IMR-90 (cell line): ENCODE data around the gene RIIAD1. TPM values are rescaled to one million over a fixed set of nuclear protein-coding genes. Genes with fewer than 3 reads are reported as not detected.

Source experiments
- ATAC-seq: fragments of 200-7000 bp; cut with Tn5 transposase; 2 replicates; pipeline ENCODE4 v1.9.1; 2020; ENCODE audit warnings: low read depth, mild to moderate bottlenecking, moderate library complexity
- BruUV-seq: library from RNA; stranded (reverse); fragments of 400-500 nt; replicated peaks from 2 replicates; lab custom pipeline; 2021; lab: Mats Ljungman, UMichigan
- CTCF ChIA-PET: fragments of 300-600 bp; formaldehyde crosslinking; extraction: SDS; loops from one replicate; lab custom pipeline; 2021; ENCODE audit warnings: antibody characterized with exemption; lab: Yijun Ruan, JAX
- POLR2A ChIA-PET: fragments of 300-600 bp; sonication (Branson Sonifier 250); formaldehyde crosslinking; loops from one replicate; lab custom pipeline; 2022; ENCODE audit warnings: antibody characterized with exemption; ENCODE audit not compliant: unreplicated experiment; lab: Charles Lee
- DNase-seq: peaks from one replicate; pipeline ENCODE4 v3.0.0; 2013
- H2AFZ ChIP-seq: replicated peaks from 2 replicates; pipeline ENCODE3; 2013; ENCODE audit warnings: low read length, mild to moderate bottlenecking; ENCODE audit not compliant: poor library complexity
- H2AK5ac ChIP-seq: 2 replicates; pipeline ENCODE4 v1.6.1; 2013; ENCODE audit warnings: low read depth, low read length, inconsistent platforms
- H2AK9ac ChIP-seq: replicated peaks from 2 replicates; pipeline ENCODE3; 2013; ENCODE audit warnings: mild to moderate bottlenecking, low read depth, low read length, moderate library complexity; ENCODE audit not compliant: poor library complexity
- H2BK120ac ChIP-seq: 2 replicates; pipeline ENCODE4 v1.6.1; 2013; ENCODE audit warnings: low read depth, low read length, inconsistent platforms
- H2BK15ac ChIP-seq: 3 replicates; pipeline ENCODE4 v1.6.1; 2013; ENCODE audit warnings: low read depth, low read length, inconsistent platforms
- H2BK20ac ChIP-seq: 2 replicates; pipeline ENCODE4 v1.6.1; 2013; ENCODE audit warnings: low read depth, mild to moderate bottlenecking, inconsistent platforms, low read length, moderate library complexity
- H2BK5ac ChIP-seq: 2 replicates; pipeline ENCODE4 v1.6.1; 2013; ENCODE audit warnings: mild to moderate bottlenecking, low read depth, low read length, inconsistent platforms; ENCODE audit not compliant: poor library complexity, severe bottlenecking
- H3K14ac ChIP-seq: replicated peaks from 2 replicates; pipeline ENCODE4 v1.6.1; 2013; ENCODE audit warnings: low read depth, low read length, inconsistent platforms
- H3K18ac ChIP-seq: 2 replicates; pipeline ENCODE4 v1.6.1; 2013; ENCODE audit warnings: low read depth, low read length, control low read depth
- H3K23ac ChIP-seq: 2 replicates; pipeline ENCODE4 v1.6.1; 2013; ENCODE audit warnings: low read depth, low read length, inconsistent platforms
- H3K27ac ChIP-seq: 2 replicates; pipeline ENCODE4 v1.5.1; 2013; ENCODE audit warnings: mild to moderate bottlenecking, control low read depth, low read length; ENCODE audit not compliant: insufficient read depth
- H3K27me3 ChIP-seq: 2 replicates; pipeline ENCODE4 v1.6.1; 2013; ENCODE audit warnings: low read length; ENCODE audit not compliant: control insufficient read depth, insufficient read depth
- H3K36me3 ChIP-seq: 2 replicates; pipeline ENCODE4 v1.6.1; 2013; ENCODE audit warnings: low read length, mixed read lengths; ENCODE audit not compliant: control insufficient read depth, insufficient read depth
- H3K4ac ChIP-seq: 2 replicates; pipeline ENCODE4 v1.6.1; 2013; ENCODE audit warnings: low read depth, low read length, inconsistent platforms
- H3K4me1 ChIP-seq: 2 replicates; pipeline ENCODE4 v1.6.1; 2013; ENCODE audit warnings: low read length, mixed read lengths; ENCODE audit not compliant: control insufficient read depth, insufficient read depth
- H3K4me2 ChIP-seq: 2 replicates; pipeline ENCODE4 v1.6.1; 2013; ENCODE audit warnings: low read depth, mild to moderate bottlenecking, control low read depth, low read length, moderate library complexity
- H3K4me3 ChIP-seq: 2 replicates; pipeline ENCODE4 v1.5.1; 2013; ENCODE audit warnings: low read depth, mild to moderate bottlenecking, control low read depth, low read length, moderate library complexity; ENCODE audit not compliant: insufficient read depth
- H3K56ac ChIP-seq: 2 replicates; pipeline ENCODE4 v1.6.1; 2013; ENCODE audit warnings: low read length, inconsistent platforms; ENCODE audit not compliant: insufficient read depth; ENCODE audit errors: extremely low read depth
- H3K79me1 ChIP-seq, 2 experiments: 2 replicates each; pipeline ENCODE4 v1.6.1; 2013; ENCODE audit warnings: low read length in 2 of 2, inconsistent platforms in 1 of 2, low read depth in 1 of 2
- H3K9ac ChIP-seq: 2 replicates; pipeline ENCODE4 v1.6.1; 2013; ENCODE audit warnings: low read depth, low read length, control low read depth
- H3K9me1 ChIP-seq: 2 replicates; pipeline ENCODE4 v1.6.1; 2013; ENCODE audit warnings: low read length, inconsistent platforms; ENCODE audit not compliant: insufficient read depth
- H3K9me3 ChIP-seq: 2 replicates; pipeline ENCODE4 v1.6.1; 2013; ENCODE audit warnings: low read length; ENCODE audit not compliant: control insufficient read depth, insufficient read depth
- H4K20me1 ChIP-seq: 2 replicates; pipeline ENCODE4 v1.6.1; 2013; ENCODE audit warnings: low read length, inconsistent platforms; ENCODE audit not compliant: insufficient read depth
- H4K5ac ChIP-seq: 2 replicates; pipeline ENCODE4 v1.6.1; 2013; ENCODE audit warnings: mild to moderate bottlenecking, low read depth, low read length, control low read depth
- H4K8ac ChIP-seq, 2 experiments: 2 replicates each; pipeline ENCODE4 v1.6.1; 2013; ENCODE audit warnings: low read depth in 2 of 2, low read length in 2 of 2, control low read depth in 1 of 2, inconsistent platforms in 1 of 2
- H4K91ac ChIP-seq: 2 replicates; pipeline ENCODE4 v1.6.1; 2013; ENCODE audit warnings: low read depth, low read length, inconsistent platforms; ENCODE audit not compliant: insufficient read depth
- CHD1 ChIP-seq: IDR thresholded peaks from 2 replicates; pipeline ENCODE4 v1.6.1; 2012; ENCODE audit warnings: low read depth, low read length, improper control_type of control experiment
- MAFK ChIP-seq: IDR thresholded peaks from 2 replicates; pipeline ENCODE4 v1.6.1; 2012; ENCODE audit warnings: low read depth, low read length, improper control_type of control experiment
- MAZ ChIP-seq: IDR thresholded peaks from 2 replicates; pipeline ENCODE4 v1.6.1; 2012; ENCODE audit warnings: low read depth, mild to moderate bottlenecking, low read length, improper control_type of control experiment, moderate library complexity, borderline replicate concordance
- MXI1 ChIP-seq: IDR thresholded peaks from 2 replicates; pipeline ENCODE4 v1.6.1; 2012; ENCODE audit warnings: low read depth, mild to moderate bottlenecking, low read length, moderate library complexity, borderline replicate concordance
- NFE2L2 ChIP-seq: fragments of 150-350 bp; IDR thresholded peaks from 2 replicates; pipeline ENCODE4 v1.6.1; 2016; ENCODE audit warnings: low read depth, mild to moderate bottlenecking, low read length
- POLR2A ChIP-seq: IDR thresholded peaks from 2 replicates; pipeline ENCODE4 v1.6.1; 2012; ENCODE audit warnings: mild to moderate bottlenecking, low read depth, low read length
- RAD21 ChIP-seq: IDR thresholded peaks from 2 replicates; pipeline ENCODE4 v1.6.1; 2012; ENCODE audit warnings: low read length, improper control_type of control experiment
- RCOR1 ChIP-seq: IDR thresholded peaks from 2 replicates; pipeline ENCODE4 v1.6.1; 2012; ENCODE audit warnings: mild to moderate bottlenecking, low read length, improper control_type of control experiment; ENCODE audit not compliant: insufficient replicate concordance
- RFX5 ChIP-seq: IDR thresholded peaks from 2 replicates; pipeline ENCODE4 v1.8.0; 2012; ENCODE audit warnings: low read depth, mild to moderate bottlenecking, low read length, moderate library complexity
- WGBS, 2 experiments: methylation state at CpG; one replicate each; pipeline versions ENCODE4 v1.1.5 to v1.1.7; 2013; ENCODE audit warnings: missing lambda C conversion rate in 2 of 2; ENCODE audit not compliant: insufficient read length in 1 of 2; ENCODE audit errors: extremely low coverage in 2 of 2; 5-methylcytosine and 5-hydroxymethylcytosine counted together
- dilution Hi-C: fragments of 300-500 bp; cut with HindIII; formaldehyde crosslinking; loops from one replicate; pipeline ENCODE4 v1.14.3; 2018; ENCODE audit warnings: low sequenced_read_pairs; ENCODE audit not compliant: unreplicated experiment
- in situ Hi-C: fragments of 300-500 bp; cut with MboI; formaldehyde crosslinking; loops from 3 replicates; pipeline ENCODE4 v1.14.3; 2019; ENCODE audit warnings: low sequenced_read_pairs, inconsistent platforms, mixed read lengths
- intact Hi-C: fragments of 100-400 bp; cut with micrococcal nuclease; formaldehyde crosslinking; loops from 2 replicates; pipeline ENCODE4 v1.10.0; 2022
- polyA plus RNA-seq, 3 experiments: library from polyadenylated mRNA; depleted of rRNA; stranded (reverse); fragments of >200 nt; gene quantifications; 2 replicates each; pipeline ENCODE4 v1.2.3, GENCODE V29; 2012; ENCODE audit warnings: low replicate concordance in 1 of 3
- total RNA-seq: library from RNA; depleted of rRNA; stranded (reverse); fragments of >200 nt; gene quantifications from 2 replicates; pipeline ENCODE4 v1.2.3, GENCODE V29; 2012
- TF ChIP-seq, protein P1 (sequence below): fragments of 150-350 bp; IDR thresholded peaks from 2 replicates; pipeline ENCODE4 v1.6.1; 2017; ENCODE audit warnings: mild to moderate bottlenecking, antibody characterized with exemption, low read length, low read depth
- TF ChIP-seq, protein P2 (sequence below): fragments of 150-350 bp; IDR thresholded peaks from 2 replicates; pipeline ENCODE4 v1.6.1; 2016; ENCODE audit warnings: low read depth, mild to moderate bottlenecking, low read length, moderate library complexity, borderline replicate concordance

The RIIAD1 gene
- total and polyA plus RNA-seq, 2 of the 4 experiments (the other 2 are of a cell fraction): not detected

DNA sequence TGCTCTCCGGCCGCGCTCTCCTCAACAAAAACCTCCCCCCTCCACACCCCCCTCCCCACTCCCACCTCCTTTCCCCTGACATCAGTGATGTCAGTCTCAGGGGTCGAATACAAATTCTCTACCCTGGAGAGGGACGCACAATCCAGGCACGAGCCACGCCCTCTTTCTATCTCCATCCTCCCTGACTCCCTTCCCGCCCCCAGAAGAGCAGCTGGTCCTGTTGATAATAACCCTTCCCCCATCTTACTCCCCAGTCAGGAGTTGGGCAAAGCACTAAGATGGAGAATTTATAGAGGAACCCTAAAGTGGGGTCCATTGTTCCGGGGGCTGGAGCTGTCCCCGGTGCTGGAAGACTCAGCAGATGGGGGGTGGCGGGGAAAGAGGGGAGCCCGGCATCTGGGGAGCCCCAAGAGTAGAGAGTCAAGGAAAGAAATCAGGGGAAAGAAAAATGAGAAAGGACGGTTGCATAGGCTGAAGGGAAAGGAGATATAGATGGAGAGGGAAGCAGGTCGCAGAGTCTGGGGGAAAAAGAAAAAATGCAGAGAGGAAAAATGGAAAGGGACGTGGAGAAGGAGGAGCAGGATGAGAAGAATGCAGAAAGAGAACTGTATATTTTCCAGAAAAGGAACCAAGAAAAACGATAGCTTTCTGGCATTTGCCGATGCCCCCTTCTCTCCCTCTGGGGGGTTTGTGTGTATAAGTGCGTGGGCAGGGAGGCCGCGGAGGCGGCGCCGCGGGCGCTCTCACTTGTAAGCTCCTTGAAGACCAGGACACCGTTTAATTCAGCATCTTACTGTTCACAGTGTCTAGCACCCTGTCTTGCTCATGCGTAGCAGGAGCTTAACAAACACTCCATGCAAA, 4.3 kb upstream of the RIIAD1 start, which contains the start of gene CELF3:
CELF3 (minus strand) TSS at position 33 of the 861 bp plus-strand sequence. CDS start 783 bp downstream, outside the sequence.
- peaks cover 2% of the 10 kb centered on the region; the same call in 1 of the 2 replicates for H3K4me1 ChIP-seq
- H3K23ac ChIP-seq: 0 out of 2 replicates have a peak within 1 kb of the TSS, but pooled peaks have one; percentile 11
- no peak within 1 kb of the TSS for H2AFZ ChIP-seq
- dilution Hi-C loops (no loop called here), in situ Hi-C loops (no loop called here), intact Hi-C loops (loop anchor here (2.0 kb wide), 1 partner anchor 24 kb away; no protein-coding TSS in a partner anchor)
- peaks cover 79% of the 10 kb centered on the region for H3K27me3 ChIP-seq
- H2AK9ac ChIP-seq: no peak within 1 kb of the TSS
- 2% methylated on average over 7 of the region's 27 CpGs; no CpG with 5 or more reads in 1 of the 2 experiments for WGBS, 2 experiments
- no peak within 1 kb of the TSS for H2BK120ac ChIP-seq
- POLR2A ChIA-PET: no interaction called here
- H3K9ac ChIP-seq: no peak within 1 kb of the TSS
- H3K79me1 ChIP-seq: no peaks in the 10 kb centered on the region
- H2BK5ac ChIP-seq: no peak within 1 kb of the TSS
- no peak within 1 kb of the TSS for H2AK5ac ChIP-seq
- no peak within 1 kb of the TSS for H4K8ac ChIP-seq
- H4K20me1 ChIP-seq: no peaks in the 10 kb centered on the region; the same call in 1 of the 2 replicates
- H4K91ac ChIP-seq: no peak within 1 kb of the TSS
- H2BK20ac ChIP-seq: no peak within 1 kb of the TSS
- ATAC-seq: peak; percentile 30; the same call in 1 of the 2 replicates
- H4K5ac ChIP-seq: no peak within 1 kb of the TSS
- TF ChIP-seq RFX5 (no peak), MAFK (no peak), MXI1 (no peak), CHD1 (no peak), RAD21 (no peak), MAZ (no peak), RCOR1 (no peak), NFE2L2 (no peak), POLR2A (no peak)
- TF ChIP-seq, protein P1, sequence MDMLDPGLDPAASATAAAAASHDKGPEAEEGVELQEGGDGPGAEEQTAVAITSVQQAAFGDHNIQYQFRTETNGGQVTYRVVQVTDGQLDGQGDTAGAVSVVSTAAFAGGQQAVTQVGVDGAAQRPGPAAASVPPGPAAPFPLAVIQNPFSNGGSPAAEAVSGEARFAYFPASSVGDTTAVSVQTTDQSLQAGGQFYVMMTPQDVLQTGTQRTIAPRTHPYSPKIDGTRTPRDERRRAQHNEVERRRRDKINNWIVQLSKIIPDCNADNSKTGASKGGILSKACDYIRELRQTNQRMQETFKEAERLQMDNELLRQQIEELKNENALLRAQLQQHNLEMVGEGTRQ: no peak
- TF ChIP-seq, protein P2, sequence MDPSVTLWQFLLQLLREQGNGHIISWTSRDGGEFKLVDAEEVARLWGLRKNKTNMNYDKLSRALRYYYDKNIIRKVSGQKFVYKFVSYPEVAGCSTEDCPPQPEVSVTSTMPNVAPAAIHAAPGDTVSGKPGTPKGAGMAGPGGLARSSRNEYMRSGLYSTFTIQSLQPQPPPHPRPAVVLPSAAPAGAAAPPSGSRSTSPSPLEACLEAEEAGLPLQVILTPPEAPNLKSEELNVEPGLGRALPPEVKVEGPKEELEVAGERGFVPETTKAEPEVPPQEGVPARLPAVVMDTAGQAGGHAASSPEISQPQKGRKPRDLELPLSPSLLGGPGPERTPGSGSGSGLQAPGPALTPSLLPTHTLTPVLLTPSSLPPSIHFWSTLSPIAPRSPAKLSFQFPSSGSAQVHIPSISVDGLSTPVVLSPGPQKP: no peak
- peak within 1 kb of the TSS; percentile 26; the same call in 1 of the 2 replicates for H3K4me2 ChIP-seq
- H3K4me3 ChIP-seq: no peak within 1 kb of the TSS
- no TSS peak for BruUV-seq
- H3K36me3 ChIP-seq: no peaks in the 10 kb centered on the region
- CTCF ChIA-PET: no interaction called here
- no peak within 1 kb of the TSS for H2BK15ac ChIP-seq
- no peaks in the 10 kb centered on the region for H3K9me3 ChIP-seq
- no peak within 1 kb of the TSS for H3K14ac ChIP-seq
- H3K18ac ChIP-seq: no peak within 1 kb of the TSS
- H3K4ac ChIP-seq: no peak within 1 kb of the TSS
- no peaks in the 10 kb centered on the region for H3K9me1 ChIP-seq
- no peak for DNase-seq
- no peak within 1 kb of the TSS for H3K56ac ChIP-seq
- H3K27ac ChIP-seq: no peak within 1 kb of the TSS
